A204.1 (cell line): ENCODE results near the gene SYNE2.
"Not testable (repeated sequence)": the region's sequence is repeated elsewhere in the genome, so short reads cannot be mapped to it uniquely, and the experiment has no call there.

Experiments
- FAIRE-seq: peaks from 2 replicates; lab custom pipeline; 2012; peaks lifted over from hg19 to GRCh38; lab: Jason Lieb, UNC

The SYNE2 gene, protein sequence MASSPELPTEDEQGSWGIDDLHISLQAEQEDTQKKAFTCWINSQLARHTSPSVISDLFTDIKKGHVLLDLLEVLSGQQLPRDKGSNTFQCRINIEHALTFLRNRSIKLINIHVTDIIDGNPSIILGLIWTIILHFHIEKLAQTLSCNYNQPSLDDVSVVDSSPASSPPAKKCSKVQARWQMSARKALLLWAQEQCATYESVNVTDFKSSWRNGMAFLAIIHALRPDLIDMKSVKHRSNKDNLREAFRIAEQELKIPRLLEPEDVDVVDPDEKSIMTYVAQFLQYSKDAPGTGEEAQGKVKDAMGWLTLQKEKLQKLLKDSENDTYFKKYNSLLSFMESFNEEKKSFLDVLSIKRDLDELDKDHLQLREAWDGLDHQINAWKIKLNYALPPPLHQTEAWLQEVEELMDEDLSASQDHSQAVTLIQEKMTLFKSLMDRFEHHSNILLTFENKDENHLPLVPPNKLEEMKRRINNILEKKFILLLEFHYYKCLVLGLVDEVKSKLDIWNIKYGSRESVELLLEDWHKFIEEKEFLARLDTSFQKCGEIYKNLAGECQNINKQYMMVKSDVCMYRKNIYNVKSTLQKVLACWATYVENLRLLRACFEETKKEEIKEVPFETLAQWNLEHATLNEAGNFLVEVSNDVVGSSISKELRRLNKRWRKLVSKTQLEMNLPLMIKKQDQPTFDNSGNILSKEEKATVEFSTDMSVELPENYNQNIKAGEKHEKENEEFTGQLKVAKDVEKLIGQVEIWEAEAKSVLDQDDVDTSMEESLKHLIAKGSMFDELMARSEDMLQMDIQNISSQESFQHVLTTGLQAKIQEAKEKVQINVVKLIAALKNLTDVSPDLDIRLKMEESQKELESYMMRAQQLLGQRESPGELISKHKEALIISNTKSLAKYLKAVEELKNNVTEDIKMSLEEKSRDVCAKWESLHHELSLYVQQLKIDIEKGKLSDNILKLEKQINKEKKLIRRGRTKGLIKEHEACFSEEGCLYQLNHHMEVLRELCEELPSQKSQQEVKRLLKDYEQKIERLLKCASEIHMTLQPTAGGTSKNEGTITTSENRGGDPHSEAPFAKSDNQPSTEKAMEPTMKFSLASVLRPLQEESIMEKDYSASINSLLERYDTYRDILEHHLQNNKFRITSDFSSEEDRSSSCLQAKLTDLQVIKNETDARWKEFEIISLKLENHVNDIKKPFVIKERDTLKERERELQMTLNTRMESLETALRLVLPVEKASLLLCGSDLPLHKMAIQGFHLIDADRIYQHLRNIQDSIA (N-terminal part only)

DNA sequence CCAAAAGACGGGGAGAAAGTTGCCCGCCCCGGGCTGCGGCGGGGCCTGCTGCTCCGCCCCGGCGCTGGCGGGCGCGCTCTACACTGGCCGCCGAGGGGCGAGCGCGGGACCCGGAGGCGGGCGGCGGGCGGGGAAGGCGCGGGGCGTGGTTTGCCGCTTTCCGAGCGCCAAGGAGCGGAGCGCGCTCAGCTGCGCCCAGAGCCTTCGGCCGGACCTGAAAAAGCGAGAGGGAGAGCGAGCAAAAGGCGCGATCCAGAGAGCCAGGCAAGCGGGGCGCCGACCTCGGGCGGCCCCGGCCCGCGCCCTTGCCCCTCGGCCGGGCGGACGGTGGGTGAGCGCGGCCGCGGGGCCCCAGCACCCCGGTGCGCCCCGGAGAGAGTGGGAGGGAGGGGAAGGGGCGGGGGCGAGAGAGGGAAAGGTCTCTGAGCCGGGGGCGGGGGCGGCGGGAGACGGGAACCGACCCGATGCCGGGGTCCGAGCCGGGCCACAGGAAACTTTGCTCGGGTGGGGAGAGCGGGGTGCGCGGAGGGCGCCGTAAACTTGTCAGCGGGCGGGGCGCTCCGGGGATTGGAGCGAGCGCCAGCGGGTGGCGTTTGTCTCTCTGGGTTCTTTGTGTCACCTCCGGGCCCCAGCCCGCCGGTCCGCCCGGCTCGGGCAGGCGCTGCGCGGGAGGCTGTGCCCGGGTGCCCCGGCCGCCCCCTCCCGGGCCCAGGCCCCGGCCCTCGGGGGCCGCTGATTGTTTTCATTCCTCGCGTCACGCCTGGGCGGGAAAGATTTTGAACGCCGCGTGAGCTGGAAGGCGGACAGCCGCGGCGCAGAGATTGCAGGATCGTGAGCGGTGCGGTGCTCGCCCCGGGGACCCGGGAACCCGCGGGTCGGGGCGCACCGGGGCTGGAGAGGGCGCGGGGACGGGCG is at the start of gene SYNE2:
Gene SYNE2 (plus strand): TSS at position 188 of the 915 bp plus-strand sequence. CDS start 56,145 bp downstream, outside the sequence.
- FAIRE-seq: no peak

DNA sequence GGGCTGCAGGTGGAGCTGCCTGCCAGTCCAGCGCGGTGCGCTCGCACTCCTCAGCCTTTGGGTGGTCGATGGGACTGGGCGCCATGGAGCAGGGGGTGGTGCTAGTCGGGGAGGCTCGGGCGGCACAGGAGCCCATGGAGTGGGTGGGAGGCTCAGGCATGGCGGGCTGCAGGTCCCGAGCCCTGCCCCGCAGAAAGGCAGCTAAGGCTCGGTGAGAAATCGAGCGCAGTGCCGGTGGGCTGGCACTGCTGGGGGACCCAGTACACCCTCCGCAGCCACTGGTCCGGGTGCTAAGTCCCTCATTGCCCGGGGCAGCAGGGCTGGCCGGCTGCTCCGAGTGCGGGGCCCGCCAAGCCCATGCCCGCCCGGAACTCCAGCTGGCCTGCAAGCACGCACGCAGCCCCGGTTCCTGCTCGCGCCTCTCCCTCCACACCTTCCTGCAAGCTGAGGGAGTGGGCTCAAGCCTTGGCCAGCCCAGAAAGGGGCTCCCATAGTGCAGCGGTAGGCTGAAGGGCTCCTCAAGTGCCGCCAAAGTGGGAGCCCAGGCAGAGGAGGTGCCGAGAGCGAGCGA is 49.5 kb upstream of the SYNE2 start:
- FAIRE-seq: not testable (repeated sequence)

DNA sequence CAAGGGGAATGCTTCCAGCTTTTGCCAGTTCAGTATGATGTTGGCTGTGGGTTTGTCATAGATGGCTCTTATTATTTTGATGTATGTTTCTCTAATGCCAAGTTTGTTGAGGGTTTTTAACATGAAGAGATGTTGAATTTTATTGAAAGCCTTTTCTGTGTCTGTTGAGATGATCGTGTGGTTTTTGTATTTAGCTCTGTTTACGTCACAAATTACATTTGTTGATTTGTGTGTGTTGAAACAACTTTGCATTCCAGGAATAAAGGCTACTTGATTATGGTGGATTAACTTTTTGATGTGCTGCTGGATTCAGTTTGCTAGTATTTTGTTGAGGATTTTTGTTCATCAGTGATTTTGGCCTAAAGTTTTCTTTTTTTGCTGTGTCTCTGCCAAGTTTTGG is 46.7 kb upstream of the SYNE2 start:
- FAIRE-seq: not testable (repeated sequence)

DNA sequence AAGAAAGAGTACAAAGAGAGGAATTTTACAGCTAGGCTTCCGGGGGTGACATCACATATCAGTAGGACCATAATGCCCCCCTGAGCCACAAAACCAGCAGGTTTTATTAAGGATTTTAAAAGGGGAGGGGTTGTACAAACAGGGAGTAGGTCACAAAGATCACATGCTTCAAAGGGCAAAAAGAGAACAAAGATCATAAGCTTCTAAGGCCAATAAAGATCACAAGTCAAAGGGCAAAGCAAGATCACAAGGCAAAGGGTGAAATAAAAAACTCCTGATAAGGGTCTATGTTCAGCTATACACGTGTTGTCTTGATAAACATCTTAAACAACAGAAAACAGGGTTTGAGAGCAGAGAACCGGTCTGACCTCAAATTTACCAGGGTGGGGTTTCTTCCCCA is 41.1 kb upstream of the SYNE2 start:
- not testable (repeated sequence) for FAIRE-seq

DNA sequence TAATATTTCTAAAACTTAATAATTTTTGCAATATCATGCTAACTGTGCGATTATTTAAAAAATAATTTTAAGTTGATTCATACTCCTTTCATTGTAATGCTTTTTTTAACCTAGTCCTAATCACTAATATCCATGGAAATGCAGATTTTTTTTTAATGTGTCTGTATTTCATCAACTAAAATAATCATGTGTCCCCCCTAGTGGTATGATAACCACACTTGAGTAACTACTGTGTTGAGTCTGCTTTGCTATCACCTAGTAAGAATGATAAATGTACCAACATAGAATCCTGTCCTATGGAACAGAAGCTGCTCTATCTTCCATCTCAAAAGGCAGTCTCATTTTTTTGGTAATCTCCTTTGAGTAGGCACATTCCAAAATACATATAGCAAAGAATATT is 19.1 kb upstream of the SYNE2 start:
- no peak for FAIRE-seq

DNA sequence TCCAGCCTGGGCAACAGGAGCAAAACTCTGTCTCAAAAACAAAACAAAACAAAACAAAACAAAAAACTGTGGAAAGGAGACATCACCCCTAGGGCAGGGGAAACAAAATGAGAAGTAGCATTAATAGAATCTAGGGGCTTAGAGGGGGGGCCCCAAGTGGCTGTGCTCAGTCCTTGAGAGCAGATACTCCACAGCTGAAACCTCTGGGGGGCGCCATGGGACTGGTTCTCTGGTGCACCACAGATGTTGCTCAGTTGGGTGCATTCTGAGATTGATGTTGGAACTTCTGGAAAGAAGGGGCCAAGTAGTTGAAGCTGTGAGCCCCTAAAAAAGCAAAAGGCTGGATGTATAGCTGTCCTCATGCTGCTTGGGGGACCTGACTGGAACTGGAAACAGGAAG is 11.8 kb upstream of the SYNE2 start:
- no peak for FAIRE-seq

DNA sequence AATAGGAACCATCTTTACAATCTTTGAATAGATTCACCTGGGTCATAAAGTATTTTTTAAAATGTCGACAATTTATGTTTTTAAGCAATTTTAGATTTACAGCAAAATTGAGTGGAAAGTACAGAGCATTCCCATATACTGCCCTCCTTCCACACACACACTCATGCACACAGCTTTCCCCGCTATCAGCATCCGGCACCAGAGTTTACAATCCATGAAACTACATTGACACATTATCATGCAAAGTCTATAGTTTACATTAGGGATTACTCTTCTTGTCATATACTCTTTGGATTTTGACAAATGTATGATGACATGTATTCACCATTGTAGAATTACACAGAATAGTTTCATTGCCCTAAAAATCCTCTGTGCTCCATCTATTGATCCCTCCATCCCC is 9.0 kb upstream of the SYNE2 start:
- no peak for FAIRE-seq

DNA sequence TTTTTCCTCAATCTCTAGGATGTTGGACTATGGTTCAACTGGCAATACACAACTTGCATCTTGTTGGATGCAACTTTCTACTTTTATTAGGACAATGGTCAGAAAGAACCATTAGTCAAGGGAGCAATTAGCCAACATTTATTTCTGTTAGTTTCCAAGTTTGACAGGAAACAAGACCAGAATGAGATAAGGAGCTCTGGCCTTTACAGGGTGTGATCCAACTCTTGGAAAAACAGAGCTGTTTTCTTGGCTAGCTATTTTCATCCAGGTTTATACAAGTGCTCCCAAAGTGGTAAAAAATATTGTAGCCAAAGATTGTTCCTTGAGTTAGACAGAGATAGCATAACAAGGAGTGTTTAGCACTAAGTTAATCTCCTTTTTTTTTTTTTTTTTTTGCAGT is 3.9 kb upstream of the SYNE2 start:
- FAIRE-seq: no peak

DNA sequence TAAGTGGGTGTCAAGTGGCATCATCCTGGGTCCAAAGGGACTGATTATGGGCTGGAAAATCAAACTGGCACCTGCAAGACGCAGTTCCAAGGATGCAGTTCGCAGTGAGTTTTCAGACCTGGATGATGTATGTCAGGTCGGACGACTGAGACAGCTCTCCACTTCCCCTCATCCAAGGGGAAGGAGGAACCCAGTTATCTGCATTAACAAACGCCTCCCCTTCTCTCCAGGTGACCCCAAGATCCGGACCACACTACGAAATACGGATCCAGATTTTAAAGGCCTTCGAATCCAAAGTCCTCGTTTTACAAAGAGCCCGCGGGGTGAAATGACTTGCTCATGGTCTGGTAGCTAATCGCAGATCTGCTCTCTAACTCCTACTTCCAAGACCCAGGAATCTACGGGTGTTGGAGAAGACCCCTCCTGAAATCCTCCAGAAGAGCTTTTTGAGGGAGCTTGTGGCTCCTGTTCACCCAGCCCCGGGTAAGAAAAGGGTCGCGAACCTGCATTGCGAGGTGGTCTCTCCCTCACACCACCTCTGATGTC is 460 bp upstream of the SYNE2 start:
- no peak for FAIRE-seq

DNA sequence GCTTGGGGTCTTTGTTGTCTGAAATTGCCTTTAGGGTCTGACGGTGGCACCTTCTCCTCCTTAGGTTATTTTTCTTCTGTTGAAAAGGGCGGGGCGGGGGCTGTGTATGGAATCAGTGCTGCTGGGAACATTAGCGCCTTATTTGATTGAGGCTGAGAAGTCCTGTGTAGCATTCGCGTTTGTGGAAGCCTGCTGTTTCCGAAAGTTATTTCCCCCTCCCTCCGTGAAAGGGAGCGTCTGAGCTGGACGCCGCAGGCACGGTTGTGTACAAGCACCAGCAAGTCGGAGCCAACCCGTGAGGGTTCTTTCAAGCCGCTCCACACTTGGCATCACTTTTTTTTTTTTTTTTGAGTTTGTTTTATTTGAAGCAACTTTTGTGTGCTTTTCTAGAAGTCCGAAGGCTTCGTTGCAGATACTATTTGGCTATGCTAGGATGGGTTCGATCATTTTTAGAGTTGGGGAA is 1.1 kb downstream of the SYNE2 start:
- no peak for FAIRE-seq

DNA sequence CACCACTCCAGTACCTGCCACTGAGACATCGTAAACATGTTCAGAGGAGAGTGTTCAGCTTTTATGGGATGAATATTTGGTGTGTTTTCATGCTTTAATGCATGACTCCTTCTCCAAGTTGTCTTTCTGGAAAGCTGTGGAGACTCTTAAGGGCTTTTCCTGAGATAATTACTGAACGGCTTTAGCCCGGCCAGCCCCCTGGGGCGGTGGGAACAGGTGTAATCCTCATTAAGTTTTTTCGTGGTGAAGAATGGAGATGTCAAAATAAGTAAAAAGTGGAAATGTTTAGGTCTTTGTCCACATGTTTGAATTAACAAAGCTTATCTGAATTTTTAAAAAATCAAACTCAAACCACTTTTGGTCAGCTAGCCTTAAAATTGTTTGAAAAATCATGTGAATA is 1.5 kb downstream of the SYNE2 start:
- FAIRE-seq: no peak

DNA sequence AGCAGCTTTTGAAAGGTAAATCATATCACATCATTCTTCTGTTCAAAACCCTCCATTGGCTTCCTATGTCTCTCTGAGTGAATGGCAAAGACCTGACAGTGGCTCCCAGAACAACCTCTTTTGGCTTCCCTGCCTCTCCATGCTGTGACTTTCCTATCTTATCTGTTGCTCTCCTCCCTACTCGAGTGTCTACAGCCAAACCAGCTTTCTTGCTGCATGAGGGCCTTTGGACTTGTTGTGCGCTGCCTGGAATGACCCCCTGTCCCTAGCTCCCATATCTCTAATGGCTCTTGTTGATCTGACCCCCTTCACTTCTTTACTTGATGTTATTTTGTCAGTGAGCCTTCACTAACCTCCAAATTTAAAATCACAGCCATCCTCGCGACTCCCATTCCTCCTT is 2.5 kb downstream of the SYNE2 start:
- no peak for FAIRE-seq

DNA sequence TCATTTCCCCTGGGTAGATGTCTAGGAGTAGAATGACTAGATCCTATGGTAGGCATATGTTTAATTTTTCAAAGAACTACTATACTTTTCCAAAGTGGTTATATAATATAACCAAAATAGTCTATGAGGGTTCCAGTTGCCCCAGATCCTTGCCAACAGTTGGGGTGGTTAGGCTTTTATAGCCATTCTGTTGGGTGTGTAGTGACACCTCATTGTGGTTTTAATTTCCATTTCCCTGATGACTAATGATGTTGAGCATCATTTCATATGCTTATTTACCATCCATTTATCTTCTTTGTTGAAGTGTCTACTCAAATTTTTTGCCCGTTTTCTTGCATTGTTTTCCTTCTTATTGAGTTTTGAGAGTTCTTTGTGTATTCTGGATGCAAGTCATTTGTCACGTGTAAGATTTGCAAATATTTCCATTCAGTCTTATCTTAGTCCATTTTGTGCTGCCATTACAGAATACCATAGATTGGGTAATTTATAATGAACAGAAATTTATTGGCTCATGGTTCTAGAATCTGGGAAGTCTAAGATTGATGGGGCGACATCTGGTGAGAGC is 4.7 kb downstream of the SYNE2 start:
- no peak for FAIRE-seq

DNA sequence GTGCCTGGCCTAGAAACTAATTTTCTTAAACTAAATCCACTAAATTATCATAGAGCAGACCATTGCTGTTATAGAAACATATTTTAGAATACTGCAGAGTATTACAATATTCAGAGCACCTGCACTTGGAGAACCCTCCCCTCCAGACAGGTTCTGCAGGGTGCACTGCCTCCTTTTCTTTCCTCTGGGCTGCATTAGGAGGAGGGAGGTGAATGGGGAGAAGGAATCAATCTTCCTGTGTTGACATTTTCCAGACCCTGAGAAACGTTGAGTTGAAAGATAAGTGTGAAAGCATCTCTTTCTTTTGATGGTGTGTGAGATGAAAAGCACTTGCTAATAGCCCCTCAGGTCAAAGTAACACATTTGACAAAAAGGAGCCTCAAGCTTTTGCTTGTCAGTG is 7.3 kb downstream of the SYNE2 start:
- FAIRE-seq: no peak

DNA sequence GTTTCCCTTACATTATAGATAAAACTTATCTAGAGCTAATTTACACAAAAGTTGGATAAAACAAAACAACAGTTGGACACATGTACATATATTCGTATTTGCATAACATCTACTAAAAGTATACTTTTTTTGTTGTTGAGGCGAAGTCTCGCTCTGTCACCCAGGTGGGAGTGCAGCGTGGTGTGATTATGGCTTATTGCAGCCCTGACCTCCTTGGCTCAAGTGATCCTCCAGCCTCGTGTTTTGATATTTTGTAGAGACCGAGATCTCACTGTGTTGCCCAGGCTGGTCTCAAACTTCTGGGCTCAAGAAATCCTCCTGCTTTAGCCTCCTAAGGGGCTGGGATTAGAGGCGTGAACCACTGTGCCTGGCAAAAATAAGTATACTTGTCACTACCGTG is 9.4 kb downstream of the SYNE2 start:
- no peak for FAIRE-seq

DNA sequence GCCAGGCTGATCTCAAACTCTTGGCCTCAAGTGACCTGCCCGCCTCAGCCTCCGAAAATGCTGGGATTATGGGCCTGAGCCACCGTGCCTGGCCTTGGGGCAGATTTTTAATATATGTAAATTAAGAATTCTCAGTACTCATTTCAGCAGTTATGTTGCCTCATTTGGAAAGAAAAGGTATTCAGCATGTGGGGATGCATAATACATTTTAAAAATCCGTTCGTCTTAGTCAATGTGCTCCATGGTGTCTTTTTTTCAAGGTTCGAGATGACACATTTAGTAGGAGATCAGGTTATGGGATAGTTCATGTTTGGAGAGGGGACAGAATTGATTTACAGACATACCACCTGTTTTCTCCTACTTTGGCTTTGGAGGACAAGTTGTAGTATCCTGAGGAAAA is 10.2 kb downstream of the SYNE2 start:
- no peak for FAIRE-seq

DNA sequence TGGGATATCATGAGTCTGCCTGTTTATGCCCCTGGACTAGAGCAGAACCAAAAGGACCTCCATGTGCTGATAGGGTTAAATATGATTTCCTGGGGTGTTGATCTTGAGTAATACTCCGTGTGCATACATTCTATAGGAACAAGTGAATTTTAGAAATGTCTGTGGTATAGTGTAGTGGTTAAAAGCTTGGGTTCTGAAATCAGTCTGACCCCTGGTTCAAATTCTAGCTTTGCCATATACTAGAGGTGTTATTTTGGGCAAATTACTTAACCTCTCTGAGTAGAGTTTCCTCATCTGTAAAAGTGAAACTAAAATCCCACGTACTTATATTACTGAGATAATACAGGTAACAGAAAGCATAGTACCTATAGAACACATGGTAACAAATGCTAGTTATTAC is 12.0 kb downstream of the SYNE2 start:
- not testable (repeated sequence) for FAIRE-seq

DNA sequence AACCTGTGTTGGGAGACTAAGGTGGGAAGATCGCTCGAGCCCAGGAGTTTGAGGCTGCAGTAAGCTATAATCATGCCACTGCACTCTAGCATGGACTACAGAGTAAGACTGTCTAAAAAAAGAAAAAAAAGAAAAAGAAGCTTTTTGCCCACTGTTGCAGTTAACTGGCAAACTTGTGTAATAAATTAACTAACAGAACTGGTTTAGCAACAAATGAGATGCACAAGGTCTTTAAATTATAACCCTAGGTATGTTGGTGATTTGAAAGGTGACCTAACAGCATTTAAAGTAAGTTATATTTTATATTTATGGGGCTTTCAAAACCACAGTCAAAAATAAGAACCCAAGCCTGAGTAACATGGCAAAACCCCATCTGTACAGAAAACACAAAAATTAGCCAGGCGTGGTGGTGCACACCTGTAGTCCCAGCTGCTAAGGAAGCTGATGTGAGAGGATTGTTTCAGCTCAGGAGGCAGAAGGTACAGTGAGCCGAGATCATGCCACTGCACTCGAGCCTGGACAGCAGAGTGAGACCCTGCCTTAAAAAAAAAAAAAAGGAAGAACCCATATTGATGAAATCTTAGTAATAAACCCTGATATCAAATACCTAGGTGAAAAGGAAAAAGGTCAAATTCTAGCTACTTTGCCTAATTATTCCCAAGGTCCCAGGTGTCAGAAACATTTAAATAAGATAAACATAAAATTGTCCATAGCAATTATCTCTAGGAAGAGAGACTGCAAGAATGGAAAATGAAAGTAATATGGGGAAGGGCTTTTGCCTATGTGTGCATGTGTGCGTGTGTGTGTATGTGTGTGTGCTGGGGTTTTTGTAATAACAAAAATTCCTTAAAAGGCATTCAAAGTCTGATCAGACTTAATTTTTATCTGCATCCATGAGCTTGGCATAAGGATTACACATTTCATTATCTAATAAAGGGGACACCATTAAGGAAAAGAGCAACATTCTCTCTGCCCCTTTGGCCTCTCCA is 15.4 kb downstream of the SYNE2 start:
- no peak for FAIRE-seq
